Mesendoderm (in vitro differentiated cells): ENCODE results near the gene MCM10.
A peak's percentile ranks its signal among the peaks of the same experiment; 100 is the strongest.

Experiments
- DNase-seq: peaks from one replicate; pipeline ENCODE4 v3.0.0; 2013
- H2AK5ac ChIP-seq: 2 replicates; pipeline ENCODE4 v1.6.1; 2013; ENCODE audit warnings: low read length, inconsistent platforms
- H2BK120ac ChIP-seq: 2 replicates; pipeline ENCODE4 v1.6.1; 2013; ENCODE audit warnings: low read depth, mild to moderate bottlenecking, low read length, moderate library complexity, mixed read lengths
- H2BK15ac ChIP-seq: replicated peaks from 2 replicates; pipeline ENCODE4 v1.6.1; 2013; ENCODE audit warnings: low read depth, mild to moderate bottlenecking, moderate library complexity
- H2BK5ac ChIP-seq: 2 replicates; pipeline ENCODE4 v1.6.1; 2013; ENCODE audit warnings: low read length, inconsistent platforms
- H3K18ac ChIP-seq: 2 replicates; pipeline ENCODE4 v1.6.1; 2013; ENCODE audit warnings: mild to moderate bottlenecking, low read length, mixed read lengths
- H3K23ac ChIP-seq: one replicate; pipeline ENCODE4 v1.6.1; 2013; ENCODE audit warnings: low read length
- H3K27ac ChIP-seq: 2 replicates; pipeline ENCODE4 v1.5.1; 2013; ENCODE audit warnings: low read depth, mild to moderate bottlenecking, inconsistent platforms, low read length, moderate library complexity
- H3K27me3 ChIP-seq: 2 replicates; pipeline ENCODE4 v1.6.1; 2013; ENCODE audit warnings: low read length, control low read depth, mild to moderate bottlenecking, inconsistent platforms; ENCODE audit not compliant: insufficient read depth, poor library complexity
- H3K36me3 ChIP-seq: 2 replicates; pipeline ENCODE4 v1.6.1; 2013; ENCODE audit warnings: low read length, inconsistent platforms; ENCODE audit not compliant: control insufficient read depth, insufficient read depth
- H3K4ac ChIP-seq: one replicate; pipeline ENCODE4 v1.6.1; 2013; ENCODE audit warnings: low read depth, mild to moderate bottlenecking, low read length, moderate library complexity
- H3K4me1 ChIP-seq: 2 replicates; pipeline ENCODE4 v1.6.1; 2013; ENCODE audit warnings: low read depth, low read length, inconsistent platforms; ENCODE audit not compliant: control insufficient read depth
- H3K4me2 ChIP-seq: 2 replicates; pipeline ENCODE4 v1.6.1; 2013; ENCODE audit warnings: low read length
- H3K4me3 ChIP-seq: 2 replicates; pipeline ENCODE4 v1.5.1; 2013; ENCODE audit warnings: mild to moderate bottlenecking, low read length
- H3K56ac ChIP-seq: one replicate; pipeline ENCODE4 v1.6.1; 2013; ENCODE audit warnings: low read length
- H3K79me1 ChIP-seq: 2 replicates; pipeline ENCODE4 v1.6.1; 2013; ENCODE audit warnings: low read length, inconsistent platforms
- H3K79me2 ChIP-seq: 2 replicates; pipeline ENCODE4 v1.6.1; 2013; ENCODE audit warnings: mild to moderate bottlenecking, low read length; ENCODE audit not compliant: control insufficient read depth, insufficient read depth
- H3K9ac ChIP-seq: 2 replicates; pipeline ENCODE4 v1.6.1; 2013; ENCODE audit warnings: low read length, inconsistent platforms
- H4K5ac ChIP-seq: one replicate; pipeline ENCODE4 v1.6.1; 2013; ENCODE audit warnings: low read length
- H4K8ac ChIP-seq: one replicate; pipeline ENCODE4 v1.6.1; 2013; ENCODE audit warnings: low read depth, mild to moderate bottlenecking, control low read depth, low read length, moderate library complexity
- WGBS: extraction: QIAGEN DNeasy Blood & Tissue Kit; methylation state at CpG from one replicate; pipeline ENCODE4 v1.1.7; 2013; ENCODE audit warnings: low lambda C conversion rate, missing lambda C conversion rate; ENCODE audit not compliant: insufficient coverage; ENCODE audit errors: extremely low coverage; 5-methylcytosine and 5-hydroxymethylcytosine counted together

MCM10 gene

DNA sequence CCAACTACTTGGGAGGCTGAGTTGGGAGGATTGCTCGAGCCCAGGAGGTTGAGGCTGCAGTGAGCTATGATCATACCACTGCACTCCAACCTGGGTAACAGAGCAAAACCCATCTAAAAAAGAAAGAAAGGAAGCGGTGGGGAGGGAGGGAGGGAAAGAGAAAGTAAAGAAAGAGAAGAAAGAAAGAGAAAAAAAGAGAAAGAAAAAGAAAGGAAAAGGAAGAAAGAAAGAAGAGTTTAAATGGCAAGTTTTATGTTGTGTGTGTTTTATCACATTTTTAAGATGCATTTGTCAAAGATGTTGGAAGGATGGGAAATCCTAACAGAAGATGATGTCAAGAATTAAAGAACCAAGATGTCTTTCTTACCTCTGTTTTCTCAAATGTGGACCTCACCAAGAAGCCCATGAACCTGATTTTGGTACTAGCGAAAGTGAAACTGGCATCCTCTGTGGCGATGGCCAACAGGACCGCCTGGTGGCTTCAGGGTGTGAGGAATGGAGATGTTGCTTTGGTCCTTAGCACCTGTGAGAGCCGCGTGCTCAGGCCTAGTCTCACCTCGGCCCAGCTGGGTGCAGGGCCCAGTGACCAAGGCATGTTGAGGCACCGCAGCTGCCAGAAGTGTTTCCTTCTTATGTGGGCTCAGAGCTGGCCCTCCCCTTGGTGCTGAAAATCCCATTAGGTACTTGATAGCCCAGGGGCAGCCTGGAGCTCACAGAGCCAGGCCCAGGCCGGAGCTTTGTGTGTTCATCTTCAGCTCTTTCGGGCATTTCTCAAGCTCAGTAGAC is 63.0 kb downstream of the MCM10 start:
- Histone ChIP-seq H2BK5ac (no peak overlapping the region), H3K27me3 (no peaks in the 10 kb centered on the region), H3K4me2 (no peak overlapping the region), H2BK15ac (no peak overlapping the region), H3K4me3 (no peak overlapping the region), H3K79me2 (no peaks in the 10 kb centered on the region), H4K5ac (no peak overlapping the region), H3K18ac (no peak overlapping the region), H3K36me3 (no peaks in the 10 kb centered on the region), H2AK5ac (no peak overlapping the region), H3K56ac (no peak overlapping the region), H4K8ac (no peak overlapping the region), H3K4ac (no peak overlapping the region), H3K9ac (no peak overlapping the region), H3K27ac (no peak overlapping the region), H3K23ac (no peak overlapping the region), H3K4me1 (no peaks in the 10 kb centered on the region), H2BK120ac (no peak overlapping the region), H3K79me1 (no peaks in the 10 kb centered on the region)
- 100% methylated on average over 1 of the region's 11 CpGs for WGBS
- peak; percentile 37 for DNase-seq

DNA sequence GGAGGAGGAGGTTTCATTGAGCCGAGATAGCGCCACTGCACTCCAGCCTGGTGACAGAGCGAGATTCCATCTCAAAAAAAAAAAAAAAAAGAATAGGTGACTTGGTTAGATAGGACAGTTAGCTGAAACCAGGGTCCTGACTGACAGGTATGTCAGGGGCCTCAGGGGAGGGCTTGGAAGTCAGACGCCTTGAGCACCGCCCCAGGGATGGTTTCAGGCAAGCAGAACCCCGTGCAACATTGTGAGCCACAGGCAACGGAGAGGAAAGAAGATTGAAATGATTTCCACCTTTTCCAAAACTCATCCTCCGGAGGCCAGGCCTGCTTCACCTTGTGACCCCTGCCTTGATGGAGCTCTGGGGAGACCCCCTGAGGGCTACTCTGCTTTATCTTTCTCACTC is 64.2 kb downstream of the MCM10 start:
- Histone ChIP-seq H3K79me1 (no peaks in the 10 kb centered on the region), H2AK5ac (no peak overlapping the region), H3K56ac (no peak overlapping the region), H3K36me3 (no peaks in the 10 kb centered on the region), H3K4me2 (no peak overlapping the region), H3K4me1 (no peaks in the 10 kb centered on the region), H2BK120ac (no peak overlapping the region), H4K5ac (no peak overlapping the region), H3K4ac (no peak overlapping the region), H3K23ac (no peak overlapping the region), H2BK5ac (no peak overlapping the region), H3K79me2 (no peaks in the 10 kb centered on the region), H3K27me3 (no peaks in the 10 kb centered on the region), H3K27ac (no peak overlapping the region), H4K8ac (no peak overlapping the region), H3K9ac (no peak overlapping the region), H2BK15ac (no peak overlapping the region), H3K4me3 (no peak overlapping the region), H3K18ac (no peak overlapping the region)
- WGBS, result no CpG with 5 or more reads among the region's 8 CpGs
- DNase-seq, result no peak

DNA sequence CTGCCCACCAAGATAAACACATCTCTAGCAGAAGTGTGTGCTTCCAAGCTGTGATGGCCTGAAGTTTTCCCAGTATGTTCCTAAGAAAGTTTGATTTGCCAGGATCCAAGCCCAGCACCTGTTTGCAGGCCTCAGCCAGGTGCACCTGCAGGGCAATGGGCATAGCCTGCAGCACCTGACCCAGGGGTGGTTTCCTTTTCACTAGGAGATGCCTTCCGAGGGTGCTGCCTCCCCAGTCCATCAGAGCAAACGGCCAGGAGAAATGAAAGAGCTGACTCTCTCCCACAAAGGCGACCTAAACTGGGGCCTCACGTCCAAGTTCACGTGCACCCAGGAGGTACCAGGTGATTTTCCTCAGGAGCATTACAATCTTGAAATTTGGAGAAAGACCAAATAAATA is 65.7 kb downstream of the MCM10 start:
- H4K5ac ChIP-seq, result no peak overlapping the region
- H3K27ac ChIP-seq, result no peak overlapping the region
- no peak overlapping the region for H3K9ac ChIP-seq
- no peak overlapping the region for H3K4ac ChIP-seq
- H3K56ac ChIP-seq, result no peak overlapping the region
- no peak overlapping the region for H2AK5ac ChIP-seq
- no peaks in the 10 kb centered on the region for H3K4me1 ChIP-seq
- no peak for DNase-seq
- no peak overlapping the region for H3K23ac ChIP-seq
- H3K4me3 ChIP-seq, result no peak overlapping the region
- no peaks in the 10 kb centered on the region for H3K27me3 ChIP-seq
- no peaks in the 10 kb centered on the region for H3K79me2 ChIP-seq
- H2BK5ac ChIP-seq, result no peak overlapping the region
- no peak overlapping the region for H2BK15ac ChIP-seq
- H3K79me1 ChIP-seq, result no peaks in the 10 kb centered on the region
- WGBS, result no CpG with 5 or more reads among the region's 5 CpGs
- H2BK120ac ChIP-seq, result no peak overlapping the region
- no peak overlapping the region for H4K8ac ChIP-seq
- H3K18ac ChIP-seq, result no peak overlapping the region
- H3K36me3 ChIP-seq, result no peaks in the 10 kb centered on the region
- no peak overlapping the region for H3K4me2 ChIP-seq

DNA sequence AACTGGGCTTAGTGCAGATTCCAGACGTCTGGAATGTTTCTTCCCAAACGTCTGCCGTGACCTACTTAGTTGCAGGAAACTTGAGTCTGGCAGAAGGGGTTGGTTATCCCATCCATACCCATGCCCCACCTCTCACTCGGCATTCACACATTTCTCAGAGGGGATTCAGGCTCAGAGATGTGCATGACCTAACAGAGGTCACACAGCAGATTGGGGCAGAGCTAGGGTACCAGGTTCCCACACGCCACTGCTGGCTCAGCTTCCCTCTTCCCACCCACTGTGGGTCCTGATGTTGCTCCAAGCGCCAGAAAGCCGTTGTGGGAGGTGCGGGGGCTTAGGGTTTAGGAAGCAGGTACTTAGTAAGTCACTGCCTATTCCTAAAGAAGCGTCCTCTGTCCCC is 69.8 kb downstream of the MCM10 start:
- H3K36me3 ChIP-seq, result no peaks in the 10 kb centered on the region
- H3K4me1 ChIP-seq, result no peaks in the 10 kb centered on the region
- no peak overlapping the region for H2AK5ac ChIP-seq
- H4K5ac ChIP-seq, result no peak overlapping the region
- DNase-seq, result no peak
- H3K23ac ChIP-seq, result no peak overlapping the region
- H4K8ac ChIP-seq, result no peak overlapping the region
- H3K4ac ChIP-seq, result no peak overlapping the region
- no peaks in the 10 kb centered on the region for H3K27me3 ChIP-seq
- H3K4me2 ChIP-seq, result no peak overlapping the region
- WGBS, result no CpG with 5 or more reads among the region's 9 CpGs
- no peak overlapping the region for H3K9ac ChIP-seq
- no peak overlapping the region for H3K27ac ChIP-seq
- H3K79me1 ChIP-seq, result no peaks in the 10 kb centered on the region
- no peak overlapping the region for H3K56ac ChIP-seq
- no peak overlapping the region for H3K4me3 ChIP-seq
- H2BK120ac ChIP-seq, result no peak overlapping the region
- no peak overlapping the region for H3K18ac ChIP-seq
- no peak overlapping the region for H2BK15ac ChIP-seq
- no peaks in the 10 kb centered on the region for H3K79me2 ChIP-seq
- H2BK5ac ChIP-seq, result no peak overlapping the region

DNA sequence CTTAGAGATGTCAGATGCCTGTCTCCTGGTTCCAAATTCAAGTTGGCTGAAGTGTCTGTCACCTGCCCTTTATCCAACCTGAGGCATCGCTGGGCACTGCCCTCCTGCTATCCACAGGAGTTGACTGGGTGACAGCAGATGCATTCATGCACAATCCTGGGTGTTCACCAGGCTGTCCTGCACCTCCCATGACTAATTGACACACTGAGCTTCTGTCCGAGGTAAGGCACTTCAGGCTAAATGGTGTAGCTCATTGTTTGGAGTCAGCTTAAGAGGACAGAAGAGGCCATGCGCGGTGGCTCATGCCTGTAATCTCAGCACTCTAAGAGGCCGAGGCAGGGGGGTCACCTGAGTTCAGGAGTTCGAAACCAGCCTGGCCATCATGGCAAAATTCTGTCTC is 70.5 kb downstream of the MCM10 start:
- Histone ChIP-seq H3K36me3 (no peaks in the 10 kb centered on the region), H3K4me1 (no peaks in the 10 kb centered on the region), H3K27me3 (no peaks in the 10 kb centered on the region), H3K79me1 (no peaks in the 10 kb centered on the region), H2BK120ac (no peak overlapping the region), H3K27ac (no peak overlapping the region), H3K23ac (no peak overlapping the region), H3K9ac (no peak overlapping the region), H3K4ac (no peak overlapping the region), H2BK15ac (no peak overlapping the region), H4K8ac (no peak overlapping the region), H3K79me2 (no peaks in the 10 kb centered on the region), H2AK5ac (no peak overlapping the region), H4K5ac (no peak overlapping the region), H3K4me2 (no peak overlapping the region), H2BK5ac (no peak overlapping the region), H3K18ac (no peak overlapping the region), H3K56ac (no peak overlapping the region), H3K4me3 (no peak overlapping the region)
- DNase-seq, result no peak
- WGBS, result no CpG with 5 or more reads among the region's 6 CpGs

DNA sequence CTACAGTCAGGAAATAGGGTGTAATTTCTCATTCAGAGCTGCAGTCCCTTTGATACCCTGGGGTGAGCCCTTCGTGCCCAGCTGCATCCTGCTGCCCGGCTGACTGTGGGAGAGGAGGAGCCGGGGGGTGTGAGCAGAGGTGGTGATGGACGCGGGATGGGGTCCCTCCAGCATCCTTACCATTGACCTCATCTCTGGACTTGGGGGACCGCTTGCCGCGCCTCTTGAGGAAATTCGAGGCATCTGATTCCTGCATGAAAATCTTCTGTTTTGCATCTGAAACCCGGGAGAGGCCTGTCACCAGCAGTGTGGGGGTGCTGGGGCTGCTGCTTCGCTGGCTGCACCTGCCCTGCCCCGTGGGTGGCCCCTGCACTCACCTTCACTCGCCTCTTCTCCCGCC is 72.0 kb downstream of the MCM10 start:
- H3K27ac ChIP-seq, result no peak overlapping the region
- H3K36me3 ChIP-seq, result no peaks in the 10 kb centered on the region
- no peak overlapping the region for H2BK120ac ChIP-seq
- no peak overlapping the region for H3K18ac ChIP-seq
- no peaks in the 10 kb centered on the region for H3K4me1 ChIP-seq
- H3K56ac ChIP-seq, result no peak overlapping the region
- no peak overlapping the region for H3K4me2 ChIP-seq
- H4K5ac ChIP-seq, result no peak overlapping the region
- no CpG with 5 or more reads among the region's 14 CpGs for WGBS
- no peak overlapping the region for H3K23ac ChIP-seq
- no peak overlapping the region for H4K8ac ChIP-seq
- DNase-seq, result no peak
- no peak overlapping the region for H3K9ac ChIP-seq
- no peaks in the 10 kb centered on the region for H3K79me1 ChIP-seq
- no peak overlapping the region for H2BK5ac ChIP-seq
- no peaks in the 10 kb centered on the region for H3K27me3 ChIP-seq
- H2BK15ac ChIP-seq, result no peak overlapping the region
- H2AK5ac ChIP-seq, result no peak overlapping the region
- no peak overlapping the region for H3K4ac ChIP-seq
- H3K79me2 ChIP-seq, result no peaks in the 10 kb centered on the region
- H3K4me3 ChIP-seq, result no peak overlapping the region
